ENCODE data around the gene GPR39. TPM values are rescaled to one million over a fixed set of nuclear protein-coding genes. Genes with fewer than 3 reads are reported as not detected.

GPR39 gene
- total and polyA plus RNA-seq, 2 donors (not counting 3 experiments of a cell fraction or from before 2014, with no cell fraction given): 0.03 to 0.20 TPM

- H4K20me1 ChIP-seq (replicated peaks; ENCODE audit: control insufficient read depth, extremely low read depth, insufficient read depth, low read length): no peaks in the 10 kb centered on the region
- H3K9ac ChIP-seq (replicated peaks; ENCODE audit: extremely low read depth, insufficient read depth, low read length): no peak overlapping the region
- DNase-seq (ENCODE audit: low read depth, low spot score) (no peak), FAIRE-seq (no peak)
- TF ChIP-seq MYC (IDR thresholded peaks at IDR 0.05; ENCODE audit: low read depth, low read length) (no peak), POLR2A (IDR thresholded peaks at IDR 0.05; ENCODE audit: low read depth, low read length) (no peak), CTCF (IDR thresholded peaks at IDR 0.05; ENCODE audit: extremely low read depth in 1 of 2, insufficient read depth in 1 of 2, low read depth in 1 of 2, low read length in 2 of 2) (no peak), GATA2 (IDR thresholded peaks at IDR 0.05; ENCODE audit: insufficient read depth, insufficient read length, low read depth, low read length) (no peak), MAX (IDR thresholded peaks at IDR 0.05; ENCODE audit: insufficient read depth, insufficient read length) (no peak)
- H3K4me1 ChIP-seq (ENCODE audit: control insufficient read depth, extremely low read depth, insufficient read depth, low read length): no peaks in the 10 kb centered on the region
- ChIA-PET POLR2A (no interaction called here), CTCF (no interaction called here)
- dilution Hi-C loops (cut with MboI; ENCODE audit: extremely low pct_ligation_motif_present, low sequenced_read_pairs): no loop called here
- no peak overlapping the region for H2AFZ ChIP-seq (ENCODE audit: low read depth, low read length)
- no peak overlapping the region for H3K4me3 ChIP-seq (replicated peaks in 1 of 3; ENCODE audit: insufficient read depth in 1 of 3, low read depth in 1 of 3, low read length in 3 of 3)
- H3K79me2 ChIP-seq (ENCODE audit: control insufficient read depth, insufficient read depth, low read length): no peaks in the 10 kb centered on the region
- no TSS peak for BruUV-seq (replicated peaks)
- H3K4me2 ChIP-seq (ENCODE audit: insufficient read depth, low read length): no peak overlapping the region
- H3K9me1 ChIP-seq (replicated peaks; ENCODE audit: control insufficient read depth, extremely low read depth, insufficient read depth, low read length): no peaks in the 10 kb centered on the region
- no peaks in the 10 kb centered on the region for H3K36me3 ChIP-seq (ENCODE audit: control insufficient read depth in 2 of 2, extremely low read depth in 1 of 2, insufficient read depth in 2 of 2, low read length in 2 of 2)
- intact Hi-C loops (cut with micrococcal nuclease): no loop called here
- no peak overlapping the region for H3K27ac ChIP-seq (ENCODE audit: insufficient read depth, low read depth, low read length)
- H3K27me3 ChIP-seq (ENCODE audit: control insufficient read depth in 2 of 2, insufficient read depth in 2 of 2, low read length in 2 of 2): no peaks in the 10 kb centered on the region
- no peaks in the 10 kb centered on the region for H3K9me3 ChIP-seq (replicated peaks; ENCODE audit: control insufficient read depth, insufficient read depth, low read length)
These were observed 165.0 kb downstream of the GPR39 start for GRCh38 chr2:132581591-132581990.

- Histone ChIP-seq H3K9me3 (replicated peaks; ENCODE audit: control insufficient read depth, insufficient read depth, low read length) (no peaks in the 10 kb centered on the region), H2AFZ (ENCODE audit: low read depth, low read length) (no peak overlapping the region), H3K27ac (ENCODE audit: insufficient read depth, low read depth, low read length) (no peak overlapping the region), H3K27me3 (ENCODE audit: control insufficient read depth in 2 of 2, insufficient read depth in 2 of 2, low read length in 2 of 2) (no peaks in the 10 kb centered on the region), H3K4me3 (replicated peaks in 1 of 3; ENCODE audit: insufficient read depth in 1 of 3, low read depth in 1 of 3, low read length in 3 of 3) (no peak overlapping the region), H4K20me1 (replicated peaks; ENCODE audit: control insufficient read depth, extremely low read depth, insufficient read depth, low read length) (no peaks in the 10 kb centered on the region), H3K79me2 (ENCODE audit: control insufficient read depth, insufficient read depth, low read length) (no peaks in the 10 kb centered on the region), H3K4me1 (ENCODE audit: control insufficient read depth, extremely low read depth, insufficient read depth, low read length) (no peaks in the 10 kb centered on the region), H3K36me3 (ENCODE audit: control insufficient read depth in 2 of 2, extremely low read depth in 1 of 2, insufficient read depth in 2 of 2, low read length in 2 of 2) (no peaks in the 10 kb centered on the region), H3K9me1 (replicated peaks; ENCODE audit: control insufficient read depth, extremely low read depth, insufficient read depth, low read length) (no peaks in the 10 kb centered on the region), H3K9ac (replicated peaks; ENCODE audit: extremely low read depth, insufficient read depth, low read length) (no peak overlapping the region), H3K4me2 (ENCODE audit: insufficient read depth, low read length) (no peak overlapping the region)
- no peak for TF ChIP-seq POLR2AphosphoS5 (IDR thresholded peaks at IDR 0.05; ENCODE audit: insufficient read depth, low read depth, low read length)
- TF ChIP-seq GATA2 (IDR thresholded peaks at IDR 0.05; ENCODE audit: insufficient read depth, insufficient read length, low read depth, low read length): no peak
- no peak for TF ChIP-seq EZH2 (IDR thresholded peaks at IDR 0.05; ENCODE audit: borderline replicate concordance, low read depth, low read length, severe bottlenecking)
- TF ChIP-seq FOS (IDR thresholded peaks at IDR 0.05; ENCODE audit: borderline replicate concordance, insufficient read depth, low read length): no peak
- TF ChIP-seq MYC (IDR thresholded peaks at IDR 0.05; ENCODE audit: low read depth, low read length): no peak
- no peak for TF ChIP-seq MAX (IDR thresholded peaks at IDR 0.05; ENCODE audit: insufficient read depth, insufficient read length)
- no peak for TF ChIP-seq JUN (IDR thresholded peaks at IDR 0.05; ENCODE audit: borderline replicate concordance, insufficient read depth, insufficient read length, low read depth)
- no peak for TF ChIP-seq CTCF (IDR thresholded peaks at IDR 0.05; ENCODE audit: extremely low read depth in 1 of 2, insufficient read depth in 1 of 2, low read depth in 1 of 2, low read length in 2 of 2)
- no peak for TF ChIP-seq POLR2A (IDR thresholded peaks at IDR 0.05; ENCODE audit: low read depth, low read length)
- BruUV-seq (replicated peaks): no TSS peak
- ChIA-PET POLR2A (no interaction called here), CTCF (no interaction called here)
- dilution Hi-C loops (cut with MboI; ENCODE audit: extremely low pct_ligation_motif_present, low sequenced_read_pairs): no loop called here
- FAIRE-seq: no peak
- intact Hi-C loops (cut with micrococcal nuclease): no loop called here
- no peak for DNase-seq (ENCODE audit: low read depth, low spot score)
These were observed 165.6 kb downstream of the GPR39 start for GRCh38 chr2:132581991-132582738.
